HG03025 (cell line): Measurements from ENCODE around the gene MYL7.
"Not testable (repeated sequence)": the region's sequence is repeated elsewhere in the genome, so short reads cannot be mapped to it uniquely, and the experiment has no call there.

Source experiments
- ATAC-seq: cut with Tn5 transposase; IDR thresholded peaks from one replicate; pipeline ENCODE4 v1.9.1; 2021; ENCODE audit warnings: mild to moderate bottlenecking, moderate library complexity; ENCODE audit not compliant: unreplicated experiment, low FRiP score

Gene MYL7

DNA sequence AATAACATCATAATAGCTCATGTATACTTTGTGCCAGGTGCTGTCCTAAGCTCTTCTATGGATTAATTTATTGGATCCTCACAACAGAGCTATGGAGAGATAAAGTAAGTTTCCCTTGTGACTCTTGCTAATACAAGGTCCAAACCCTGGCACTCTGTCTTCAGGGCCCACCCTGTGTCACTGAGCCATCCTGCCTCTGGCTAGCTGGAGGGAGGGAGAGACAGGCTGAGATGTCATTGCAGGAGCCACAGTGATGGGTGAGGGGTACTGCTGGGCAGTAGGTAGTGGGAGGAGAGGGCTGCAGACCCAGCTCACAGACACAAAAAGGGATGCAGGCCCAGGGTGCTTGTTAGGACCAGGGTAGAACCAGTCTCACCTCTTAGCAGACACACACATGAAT is 31.2 kb upstream of the MYL7 start:
- ATAC-seq, result no peak

DNA sequence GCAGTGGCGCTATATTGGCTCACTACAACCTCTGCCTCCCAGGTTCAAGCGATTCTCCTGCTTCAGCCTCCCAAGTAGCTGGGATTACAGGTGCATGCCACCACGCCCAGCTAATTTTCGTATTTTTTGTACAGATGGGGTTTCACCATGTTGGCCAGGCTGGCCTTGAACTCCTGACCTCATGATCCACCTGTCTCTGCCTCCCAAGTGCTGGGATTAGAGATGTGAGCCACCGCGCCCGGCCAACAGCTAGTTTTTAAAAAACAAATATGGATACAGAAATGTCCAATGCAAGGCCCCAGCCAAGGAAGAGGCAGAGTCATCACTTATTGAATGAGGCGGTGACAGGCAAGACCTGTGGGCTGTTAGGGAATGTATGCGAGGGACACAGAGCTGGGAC is 30.8 kb upstream of the MYL7 start:
- ATAC-seq, result not testable (repeated sequence)

- no peak for ATAC-seq
Observed at GRCh38 chr7:44167920-44168319, 26.8 kb upstream of the MYL7 start.

GRCh38 chr7:44163591-44163990 is 22.5 kb upstream of the MYL7 start:
- ATAC-seq, result no peak

DNA sequence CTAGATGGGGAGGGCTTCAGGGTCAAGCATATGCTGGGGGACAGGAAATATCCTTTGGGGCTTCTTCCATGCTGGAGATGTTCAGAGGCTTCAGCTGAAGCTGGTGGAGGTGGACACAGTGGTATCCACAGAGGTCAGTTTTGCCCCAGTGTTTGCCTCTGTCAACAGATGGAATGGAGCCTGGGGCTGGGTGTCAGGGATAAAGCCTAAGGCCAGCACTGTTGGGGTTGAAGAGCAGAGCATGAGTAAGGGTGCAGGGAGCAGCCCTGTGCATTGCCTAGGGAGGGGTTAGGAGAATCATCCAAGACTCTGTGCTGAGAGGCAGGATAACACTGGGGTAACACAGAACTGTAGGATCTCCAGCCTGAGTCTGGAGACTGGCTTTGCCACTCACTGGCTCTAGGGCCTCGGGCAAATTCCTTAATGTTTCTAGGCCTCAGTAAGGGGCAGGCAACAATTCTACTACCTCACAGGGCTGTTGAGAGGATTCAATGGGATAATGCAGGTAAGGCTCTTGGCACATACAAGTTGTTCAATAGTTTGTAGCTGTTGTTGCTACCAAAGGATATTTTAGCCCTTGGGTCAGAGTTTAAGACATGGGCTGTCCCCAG is 21.8 kb upstream of the MYL7 start:
- no peak for ATAC-seq

DNA sequence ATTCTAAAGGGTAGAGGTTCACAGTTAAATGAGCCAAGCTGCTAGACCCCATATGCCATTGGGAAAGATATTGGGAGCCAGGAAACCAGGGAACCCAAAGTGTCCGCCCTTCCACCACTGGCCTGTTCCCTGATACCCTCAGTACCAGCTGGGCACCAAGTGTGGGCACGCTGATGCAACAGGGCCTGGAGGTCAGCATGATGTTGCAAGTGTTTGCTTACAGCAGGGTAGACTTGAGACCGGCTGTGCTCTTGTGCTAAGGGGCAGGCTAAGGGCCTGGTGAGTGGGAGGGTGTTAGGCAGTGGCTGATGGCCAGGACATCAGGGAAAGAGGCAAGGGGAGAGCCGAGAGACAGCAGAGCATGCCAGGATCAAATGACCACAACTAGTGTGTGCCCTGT is 21.0 kb upstream of the MYL7 start:
- no peak for ATAC-seq

DNA sequence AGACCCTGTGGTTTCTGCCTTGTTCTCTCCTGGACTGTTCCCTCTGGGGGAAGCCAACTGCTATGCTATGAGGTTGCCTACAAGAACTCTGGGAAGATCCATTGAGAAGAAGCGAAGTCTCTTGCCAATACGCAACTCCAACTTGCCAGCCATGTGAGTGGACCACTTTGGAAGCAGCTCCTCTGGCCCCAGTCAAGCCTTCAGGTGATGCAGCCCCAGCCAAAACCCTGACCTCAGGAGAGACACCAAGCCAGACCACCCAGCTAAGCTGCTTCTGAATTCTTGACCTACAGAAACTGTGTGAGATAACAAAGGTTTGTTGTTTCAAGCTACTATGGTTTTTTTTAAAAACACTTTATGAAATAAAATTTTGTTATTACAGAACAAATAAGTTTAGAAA is 20.2 kb upstream of the MYL7 start:
- ATAC-seq, result no peak

DNA sequence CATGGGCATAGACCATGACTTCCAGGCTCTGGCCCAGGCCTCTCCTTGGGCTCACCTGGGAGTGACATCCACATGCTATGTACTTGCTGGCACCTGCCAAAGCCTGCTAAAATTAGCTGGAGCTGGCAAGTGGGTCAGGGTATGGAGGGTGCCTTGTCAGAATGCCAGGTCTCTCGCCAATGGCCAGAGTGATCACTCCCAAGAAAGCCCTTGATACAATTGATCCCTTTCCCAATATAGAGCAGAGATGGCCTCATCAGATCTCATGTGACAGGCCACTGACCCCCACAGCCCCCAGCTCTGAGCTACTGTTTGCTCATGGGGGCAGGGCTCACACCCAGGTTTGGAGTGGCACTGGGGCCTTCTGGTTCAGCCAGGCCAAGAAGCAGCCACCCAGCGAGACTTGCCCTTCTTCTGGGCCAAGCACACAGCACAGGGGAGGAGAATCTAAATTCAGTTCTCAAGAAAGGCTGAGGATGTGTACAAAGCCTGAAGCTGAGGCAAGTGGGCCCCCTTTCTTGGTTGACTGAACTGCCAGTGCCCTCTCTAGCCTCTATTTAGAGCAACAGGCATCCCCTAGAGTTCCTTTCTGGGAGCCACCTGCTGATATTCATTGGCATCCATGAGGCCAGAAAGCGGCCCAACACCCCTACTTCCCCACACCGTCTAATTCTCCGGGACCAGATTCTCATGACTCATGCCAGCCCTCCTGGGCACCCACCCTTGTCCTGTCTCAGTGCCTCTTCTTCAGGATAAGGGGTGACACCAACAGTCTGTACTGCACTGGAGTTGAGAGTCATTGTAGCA is 18.9 kb upstream of the MYL7 start:
- no peak for ATAC-seq

- ATAC-seq, result no peak
Observed at GRCh38 chr7:44158873-44159631, 17.9 kb upstream of the MYL7 start.

DNA sequence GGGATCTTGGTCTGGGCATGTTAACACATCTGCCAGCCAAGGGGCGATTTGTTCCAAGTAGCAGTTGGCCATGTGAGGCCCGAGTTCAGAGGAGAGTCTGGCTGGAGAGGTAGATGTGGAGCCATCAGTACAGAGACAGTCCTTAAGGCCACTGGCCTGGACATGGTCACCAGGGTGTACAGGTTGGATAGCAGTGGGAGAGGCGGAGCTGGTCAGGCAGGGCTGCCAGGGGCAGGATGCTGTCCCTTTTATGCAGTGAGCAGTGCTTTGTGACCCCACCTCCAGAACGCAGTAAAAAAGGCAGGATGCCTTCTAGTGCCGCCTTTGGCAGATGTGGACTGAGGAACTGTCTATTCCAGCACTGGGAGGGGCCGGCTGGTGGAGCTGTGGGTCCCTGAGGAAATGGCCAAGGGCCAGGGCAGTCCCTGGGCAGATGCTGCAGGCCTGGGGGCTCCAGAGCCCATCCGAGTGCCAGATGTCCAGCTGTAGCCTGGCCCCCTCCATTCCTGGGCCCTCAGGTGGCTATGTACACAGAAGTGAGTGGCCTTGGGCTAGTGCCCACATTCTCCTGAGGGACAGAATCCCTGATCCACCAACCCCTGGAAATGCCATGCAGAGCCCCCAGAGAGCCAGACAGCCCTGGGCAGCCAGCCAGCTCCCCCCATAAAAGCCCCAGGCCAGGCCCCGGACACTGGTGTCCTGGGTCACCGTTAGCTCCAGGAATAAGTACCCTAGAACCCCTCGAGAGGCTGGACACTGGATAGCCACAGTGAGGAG is 17.2 kb upstream of the MYL7 start:
- no peak for ATAC-seq

DNA sequence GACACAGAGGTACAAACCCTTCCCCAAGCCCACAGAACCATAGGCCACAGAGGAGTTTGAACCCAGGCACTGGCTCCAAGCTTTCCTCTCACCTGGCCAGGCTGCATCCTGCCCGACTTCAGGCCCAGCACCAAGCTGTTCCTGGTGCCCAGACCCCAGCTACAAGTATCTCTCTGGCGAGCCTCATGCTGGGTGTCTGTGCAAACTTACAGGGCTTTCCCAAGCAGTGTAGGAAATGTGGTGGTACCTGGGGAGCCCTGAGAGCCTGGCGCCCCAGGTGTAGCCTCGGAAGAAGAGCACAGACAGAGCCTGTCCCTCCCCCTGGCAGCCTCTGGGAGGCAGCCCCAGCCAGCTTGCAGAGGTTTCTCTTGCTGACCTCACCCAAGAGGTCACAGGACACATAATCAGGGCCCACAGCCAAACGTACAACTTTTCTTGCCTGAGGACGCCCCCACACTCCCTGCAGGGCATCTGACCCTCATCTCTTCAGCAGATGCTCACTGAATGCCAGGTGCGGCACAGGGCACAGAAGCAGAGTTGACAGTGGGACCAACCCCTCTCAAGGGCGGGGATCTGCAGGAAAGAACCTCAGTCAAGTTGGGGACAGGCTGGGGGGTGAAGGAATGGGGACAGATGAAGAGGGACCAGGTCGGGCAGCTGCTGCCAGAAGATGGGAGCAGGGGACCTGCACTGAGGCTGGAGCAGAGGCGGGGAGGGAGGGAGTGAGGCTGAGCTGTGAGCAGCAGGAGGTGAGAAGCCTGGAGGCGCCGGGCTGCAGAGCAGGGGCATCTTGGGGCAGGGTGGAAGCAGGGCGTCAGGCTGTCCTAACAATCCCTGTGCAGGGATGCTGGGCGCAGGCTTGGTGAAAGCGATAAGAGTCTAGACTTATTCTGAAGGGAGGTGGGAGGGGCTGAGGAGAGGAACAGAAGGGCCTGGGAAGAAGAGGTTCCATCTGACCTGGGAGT is 16.3 kb upstream of the MYL7 start:
- ATAC-seq, result no peak

GRCh38 chr7:44156453-44157010 is 15.4 kb upstream of the MYL7 start:
- no peak for ATAC-seq

DNA sequence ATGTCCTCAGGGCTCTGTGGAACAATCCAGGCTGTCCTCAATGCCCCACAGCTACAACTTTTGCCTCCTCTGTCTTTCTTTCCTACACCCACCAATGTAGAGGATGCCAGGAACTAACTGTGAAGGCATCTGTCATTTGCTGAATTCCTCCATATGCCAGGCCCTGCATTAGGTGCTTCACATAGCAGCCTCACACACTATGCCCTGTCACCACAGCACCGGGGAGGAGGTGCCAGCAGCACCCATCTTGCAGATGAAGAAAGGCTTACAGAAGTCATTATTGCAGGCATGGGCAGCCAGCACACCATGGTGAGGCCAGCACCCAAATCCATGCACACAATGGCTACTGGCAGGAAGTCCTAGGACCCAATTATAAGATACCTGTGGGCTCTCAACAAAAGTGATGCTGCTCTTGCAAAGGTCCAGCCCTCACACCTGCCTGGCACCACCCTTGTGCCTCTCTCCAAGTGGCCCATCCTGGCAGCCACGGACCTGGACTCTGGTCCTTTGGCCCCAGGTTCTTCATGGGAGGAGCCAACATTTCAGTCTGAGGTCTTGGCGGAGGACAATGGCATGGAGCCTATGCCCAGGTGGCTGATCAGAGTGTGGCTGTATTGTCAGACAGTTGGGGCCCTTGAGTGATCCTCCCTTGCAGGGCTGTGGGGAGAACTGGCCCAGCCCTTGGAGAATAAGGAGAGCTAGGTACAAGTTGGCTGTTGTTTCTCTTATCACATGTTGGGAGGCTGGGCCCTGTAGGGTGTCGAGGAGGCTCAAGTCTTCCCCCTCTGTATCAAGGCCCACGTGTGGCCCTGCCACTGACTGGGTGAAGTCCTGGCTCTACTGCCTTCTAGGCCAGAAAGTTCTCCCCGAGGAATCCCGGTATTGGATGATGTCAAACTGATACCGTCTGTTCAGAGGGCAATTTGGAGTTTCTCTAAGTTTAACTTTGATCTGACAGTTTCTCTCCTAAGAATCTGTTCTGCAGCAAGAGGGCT is 14.4 kb upstream of the MYL7 start:
- no peak for ATAC-seq

GRCh38 chr7:44154703-44155102 is 13.6 kb upstream of the MYL7 start:
- ATAC-seq, result no peak

DNA sequence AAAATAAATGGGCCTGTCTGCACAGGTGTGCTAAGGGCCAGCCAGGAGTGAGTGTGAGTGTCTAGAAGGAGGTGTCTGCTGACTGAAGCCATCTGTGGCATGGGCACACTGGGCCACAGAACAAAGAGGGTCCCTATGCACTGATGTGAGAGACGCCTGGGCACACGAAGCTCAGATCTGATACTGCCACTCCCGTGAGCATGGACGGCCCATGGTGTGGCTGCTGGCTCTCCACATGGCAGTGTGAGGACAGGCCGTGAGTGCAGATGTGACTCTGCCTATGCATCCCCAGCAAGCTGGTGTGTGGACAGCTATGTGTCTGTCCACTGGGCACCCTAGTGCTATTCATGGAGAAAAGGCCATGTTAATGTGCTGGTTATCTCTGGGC is 12.8 kb upstream of the MYL7 start:
- no peak for ATAC-seq

DNA sequence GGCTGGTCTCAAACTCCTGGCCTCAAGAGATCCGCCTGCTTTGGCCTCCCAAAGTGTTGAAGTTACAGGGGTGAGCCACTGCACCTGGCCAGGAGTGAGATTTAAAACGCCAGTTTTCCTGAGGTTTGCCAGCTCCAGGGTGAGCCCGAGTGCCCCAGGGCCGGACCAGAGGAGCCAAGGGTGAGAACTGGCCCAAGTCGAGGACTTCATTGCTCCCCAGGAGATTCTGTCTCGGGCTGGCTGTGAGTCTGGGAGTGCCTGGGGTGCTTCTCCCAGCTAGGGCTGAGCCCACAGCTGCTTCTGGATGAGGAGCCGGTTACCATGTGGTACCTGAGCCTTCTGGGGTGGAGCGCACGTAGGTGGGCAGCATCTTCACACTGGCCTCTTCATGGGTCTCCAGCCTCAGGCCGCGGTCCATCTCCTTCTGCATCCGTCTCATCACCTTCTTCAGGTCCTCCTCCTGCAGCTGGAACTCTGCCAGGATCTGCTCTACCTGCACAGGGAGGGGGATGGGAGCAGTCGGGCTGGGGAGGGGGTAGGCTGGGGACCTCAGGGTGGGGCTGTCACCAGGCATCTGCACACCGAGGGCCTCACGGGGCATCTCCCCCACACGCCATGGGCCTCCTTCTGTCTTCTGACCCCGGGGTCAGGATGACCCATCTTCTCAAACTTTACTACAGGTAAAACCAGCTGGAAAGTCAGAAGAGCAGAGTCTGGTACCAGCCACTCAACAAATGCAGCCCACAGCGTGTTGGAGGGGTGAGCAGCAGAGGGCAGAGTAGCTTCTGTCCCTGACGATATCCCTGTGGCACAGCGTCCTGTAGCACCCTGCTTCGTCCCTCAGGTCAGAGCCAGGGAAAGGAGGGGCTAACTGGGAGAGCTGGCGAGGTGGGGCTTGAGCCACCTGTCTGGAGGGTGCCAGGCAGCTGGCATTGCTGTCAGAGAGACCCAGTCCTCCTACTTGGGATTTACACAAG is 12.1 kb upstream of the MYL7 start:
- no peak for ATAC-seq

DNA sequence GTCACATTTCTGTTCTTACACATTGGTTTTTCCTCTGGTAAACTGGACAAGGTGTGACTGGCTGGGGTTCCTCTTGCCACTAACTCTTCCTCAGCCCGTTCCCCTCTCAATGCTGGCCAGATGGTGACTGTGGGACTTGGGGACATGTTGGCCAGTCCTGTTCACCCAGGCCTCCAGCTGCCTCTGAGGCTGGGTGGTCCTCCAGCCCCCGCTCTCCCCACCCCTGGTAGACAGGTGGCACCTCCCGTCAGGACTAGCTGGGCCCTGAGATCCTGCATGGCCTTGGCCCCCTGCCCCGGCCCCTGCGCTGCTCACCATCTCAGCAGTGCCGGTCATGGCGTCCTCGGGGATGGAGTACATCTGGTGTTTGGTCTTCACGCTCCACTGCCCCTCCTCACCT is 10.8 kb upstream of the MYL7 start:
- ATAC-seq, result no peak
